ENCODE results near the gene SCAMP2.

The SCAMP2 gene

DNA sequence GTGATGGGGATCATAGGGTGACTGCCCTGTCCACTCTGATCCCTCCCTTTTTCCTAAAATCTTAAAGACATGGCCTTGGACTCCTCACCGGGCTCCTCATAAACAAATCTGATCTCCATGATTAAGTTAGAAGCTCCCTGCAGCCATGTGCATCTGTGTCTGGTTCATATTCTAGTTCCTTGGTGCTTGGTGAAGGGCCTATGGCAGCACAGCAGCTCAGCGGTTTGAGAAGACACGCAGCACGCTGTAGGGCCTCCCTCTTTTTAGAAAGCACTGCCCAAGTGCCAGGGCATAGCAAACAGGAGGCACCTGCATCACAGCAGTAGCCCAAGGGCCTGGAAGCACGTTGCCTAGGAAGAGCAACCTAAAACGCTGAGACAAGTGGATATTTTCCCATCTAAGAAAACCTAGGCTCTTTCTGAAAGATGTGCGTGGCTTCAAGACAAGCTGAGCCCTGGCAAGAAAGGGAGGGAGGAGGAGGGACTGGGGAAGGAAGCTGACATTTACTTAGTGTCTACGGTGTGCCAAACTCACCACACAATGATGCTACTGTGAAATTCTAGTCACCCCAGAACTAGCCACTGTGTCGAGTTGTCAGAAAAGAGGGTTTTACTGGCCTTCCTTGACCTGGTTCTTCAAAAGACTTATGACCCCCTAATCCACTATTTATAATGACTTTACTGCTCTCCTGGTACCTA, 15.3 kb downstream of the SCAMP2 start:
- no peak for DNase-seq

DNA sequence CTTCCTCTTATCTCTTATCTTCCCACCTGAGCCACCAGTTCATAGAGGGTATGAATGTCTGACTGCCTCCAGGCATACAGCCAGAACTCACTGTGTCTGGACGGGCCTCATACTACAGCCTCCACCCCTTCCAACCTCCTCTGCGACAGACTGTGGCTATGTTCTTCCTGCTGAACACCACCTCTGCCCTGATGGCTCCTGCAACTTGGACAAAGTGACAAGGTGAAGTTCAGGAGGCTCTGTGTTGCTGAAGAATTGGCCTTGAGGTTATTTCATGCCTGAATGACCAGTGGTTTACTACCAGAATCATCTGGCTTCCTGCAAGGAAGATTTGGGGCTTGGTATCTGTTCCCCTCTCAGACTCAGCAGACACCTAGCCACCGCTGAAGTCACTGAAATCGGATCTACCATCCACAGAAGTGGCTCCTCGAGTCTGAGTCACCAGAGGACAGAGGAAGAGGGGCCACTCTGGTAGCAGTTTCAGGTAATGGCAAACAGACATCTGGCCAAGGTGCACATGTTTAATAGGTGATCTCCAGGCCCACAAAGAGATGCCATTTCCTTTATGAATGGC, 16.0 kb downstream of the SCAMP2 start:
- DNase-seq = no peak

GRCh38 chr15:74856537-74856936, 16.6 kb downstream of the SCAMP2 start:
- no peak for DNase-seq

GRCh38 chr15:74855857-74856256, 17.3 kb downstream of the SCAMP2 start:
- DNase-seq = no peak

- no peak for DNase-seq
Measured at GRCh38 chr15:74854453-74855022, 18.6 kb downstream of the SCAMP2 start.

DNA sequence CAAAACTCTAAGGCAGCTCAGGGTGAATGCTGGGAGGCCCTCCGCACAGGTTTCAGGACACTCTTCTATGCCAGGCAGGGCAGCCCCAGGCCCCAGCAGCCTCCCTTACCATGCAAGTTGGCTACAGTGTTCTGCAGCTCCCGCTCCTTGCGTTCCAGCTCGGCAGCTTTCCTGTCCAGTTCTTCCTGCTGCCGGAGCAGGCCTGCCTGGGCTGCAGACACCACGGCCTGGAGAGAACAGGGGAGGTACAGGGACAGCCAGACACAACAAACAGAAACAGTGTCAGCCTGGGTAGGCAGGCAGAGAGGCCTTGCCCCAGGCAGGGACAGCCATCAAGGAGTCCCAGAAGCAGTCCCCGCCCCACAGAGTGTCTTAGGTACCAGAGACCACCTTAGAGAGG, 21.2 kb downstream of the SCAMP2 start:
- no peak for DNase-seq

GRCh38 chr15:74850393-74850792, 22.8 kb downstream of the SCAMP2 start:
- no peak for DNase-seq

- no peak for DNase-seq
Measured at GRCh38 chr15:74847432-74847831, 25.7 kb downstream of the SCAMP2 start.

GRCh38 chr15:74845581-74845980, 27.6 kb downstream of the SCAMP2 start:
- no peak for DNase-seq

DNA sequence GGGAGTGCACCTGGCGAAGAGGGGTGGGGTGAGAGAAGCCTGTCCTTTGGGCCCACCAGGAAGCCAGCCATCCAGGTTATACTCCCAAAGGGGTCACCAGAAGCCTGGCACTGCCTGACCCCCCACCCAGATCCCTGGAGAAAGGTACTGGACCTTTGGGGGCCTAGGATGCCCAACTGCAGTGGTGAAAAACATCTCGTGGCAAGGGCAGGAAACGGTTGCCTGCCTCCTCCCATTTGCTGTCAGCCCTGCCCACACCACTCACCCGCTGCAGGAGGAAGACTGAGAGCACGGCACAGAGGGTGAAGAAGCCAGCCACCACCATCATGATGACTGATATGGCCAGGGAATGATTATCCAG, 28.0 kb downstream of the SCAMP2 start:
- DNase-seq = no peak

DNA sequence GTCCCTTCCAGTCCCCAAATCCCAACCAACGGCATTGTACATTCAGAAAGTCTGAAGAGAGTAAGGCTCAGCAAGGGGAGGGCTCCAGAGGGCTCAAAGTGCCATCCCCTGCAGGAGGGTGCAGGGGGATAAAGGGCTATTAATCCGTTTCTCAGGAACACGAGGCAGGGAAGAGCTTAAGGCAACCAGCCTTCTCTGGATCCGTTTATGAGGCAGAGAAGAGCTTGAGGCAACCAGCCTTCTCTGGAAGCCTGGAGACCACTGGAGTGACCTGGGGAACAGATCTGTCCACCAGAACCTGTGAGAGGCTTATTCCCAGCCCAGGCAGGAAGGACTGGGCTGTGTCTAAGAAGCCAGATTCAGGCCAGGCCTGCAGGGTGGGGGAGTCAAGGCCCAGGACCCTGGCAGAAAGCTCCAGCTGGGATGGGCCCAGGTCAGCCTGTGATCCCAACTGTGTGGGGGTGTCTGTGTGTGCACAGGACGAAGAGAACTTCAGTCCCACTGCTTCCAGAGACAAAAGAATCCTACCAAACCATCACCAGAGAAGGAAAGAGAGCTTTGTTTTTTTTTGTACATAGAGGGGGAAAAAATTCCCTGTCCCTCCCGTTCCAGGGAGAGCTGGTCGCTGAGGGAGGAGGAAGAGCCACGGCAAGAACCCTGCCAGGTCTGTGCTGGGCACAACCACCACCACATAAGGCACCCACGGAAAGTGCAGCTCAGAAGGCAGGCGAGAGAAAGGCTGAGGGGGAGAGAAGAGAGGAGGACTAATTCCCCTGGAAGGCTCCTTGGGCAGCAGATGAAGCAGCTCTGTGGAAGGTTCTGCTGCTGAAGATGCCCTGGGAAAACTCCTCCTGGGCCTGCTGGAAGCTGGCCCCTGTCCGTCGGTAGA, 28.6 kb downstream of the SCAMP2 start:
- no peak for DNase-seq

GRCh38 chr15:74843891-74844299, 29.3 kb downstream of the SCAMP2 start:
- no peak for DNase-seq

DNA sequence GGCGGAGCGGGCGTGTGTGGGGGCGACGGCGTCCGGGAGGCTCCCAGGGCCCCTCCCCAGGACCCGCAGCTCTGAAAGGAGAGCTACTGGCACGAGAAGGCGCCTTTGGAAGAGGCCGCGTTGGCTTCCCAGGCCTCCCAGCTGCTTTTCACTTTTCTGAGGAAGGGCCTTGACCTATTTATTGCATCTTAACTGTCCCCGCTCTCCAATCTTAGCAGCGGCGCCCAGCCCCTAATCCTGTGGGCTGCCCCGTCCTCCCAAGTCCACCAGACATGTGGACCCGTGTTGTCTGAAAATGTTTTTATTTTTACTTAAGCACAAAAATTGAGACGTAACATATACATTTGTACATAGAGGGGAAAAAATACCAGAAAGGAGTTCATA, 29.7 kb downstream of the SCAMP2 start:
- no peak for DNase-seq

GRCh38 chr15:74842581-74843444, 30.4 kb downstream of the SCAMP2 start, which contains the start of gene ULK3:
ULK3 (minus strand) TSS chr15:74843156; CDS start chr15:74843105, 51 bp downstream.
- peak; percentile 91 for DNase-seq

- DNase-seq = no peak
Measured at GRCh38 chr15:74841891-74842373, 31.2 kb downstream of the SCAMP2 start.

DNA sequence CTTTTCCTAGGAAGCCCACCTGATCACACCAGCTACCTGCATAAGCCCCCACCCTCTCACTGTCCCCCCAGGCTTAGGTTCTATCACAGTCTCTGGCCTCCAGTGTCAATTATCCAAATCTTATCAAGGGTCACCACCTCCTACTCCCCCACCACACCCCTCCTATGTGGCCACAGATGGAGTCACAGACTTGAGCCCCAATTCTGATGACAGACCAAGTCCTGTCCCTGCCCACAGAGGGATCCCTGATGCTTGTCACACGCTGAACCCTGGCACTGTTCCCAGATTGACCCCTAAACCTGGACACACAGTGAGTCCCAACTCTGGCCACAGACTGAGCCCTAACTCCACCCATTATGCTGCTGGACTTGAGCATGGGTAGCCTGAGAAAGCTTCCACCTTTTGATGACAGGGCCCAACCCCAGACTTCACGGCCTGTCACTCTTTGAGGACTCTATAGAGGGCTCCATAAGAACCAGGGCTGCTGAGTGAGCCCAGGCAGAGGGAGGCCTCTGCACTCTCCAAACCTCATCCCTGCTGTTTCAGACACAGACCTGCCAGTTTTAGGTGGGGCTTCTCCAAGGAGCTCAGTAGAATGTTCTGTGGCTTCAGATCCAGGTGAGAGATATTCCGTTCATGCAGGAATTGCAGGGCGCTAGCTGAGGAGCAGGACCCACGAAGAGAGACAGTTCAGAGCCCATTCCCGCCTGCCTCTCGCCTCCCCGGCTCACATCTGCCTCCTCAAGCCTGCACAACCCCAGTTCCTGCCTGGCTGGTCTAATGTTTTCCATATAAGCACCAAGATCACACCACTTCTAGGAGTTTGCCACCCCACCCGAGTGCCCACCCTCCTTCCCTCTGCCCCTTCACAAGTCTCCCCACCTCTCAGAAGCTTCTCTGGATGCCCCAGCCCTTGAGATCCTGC, 32.1 kb downstream of the SCAMP2 start:
- no peak for DNase-seq

- DNase-seq = peak; percentile 17
Measured at GRCh38 chr15:74839526-74840395, 33.4 kb downstream of the SCAMP2 start.

DNA sequence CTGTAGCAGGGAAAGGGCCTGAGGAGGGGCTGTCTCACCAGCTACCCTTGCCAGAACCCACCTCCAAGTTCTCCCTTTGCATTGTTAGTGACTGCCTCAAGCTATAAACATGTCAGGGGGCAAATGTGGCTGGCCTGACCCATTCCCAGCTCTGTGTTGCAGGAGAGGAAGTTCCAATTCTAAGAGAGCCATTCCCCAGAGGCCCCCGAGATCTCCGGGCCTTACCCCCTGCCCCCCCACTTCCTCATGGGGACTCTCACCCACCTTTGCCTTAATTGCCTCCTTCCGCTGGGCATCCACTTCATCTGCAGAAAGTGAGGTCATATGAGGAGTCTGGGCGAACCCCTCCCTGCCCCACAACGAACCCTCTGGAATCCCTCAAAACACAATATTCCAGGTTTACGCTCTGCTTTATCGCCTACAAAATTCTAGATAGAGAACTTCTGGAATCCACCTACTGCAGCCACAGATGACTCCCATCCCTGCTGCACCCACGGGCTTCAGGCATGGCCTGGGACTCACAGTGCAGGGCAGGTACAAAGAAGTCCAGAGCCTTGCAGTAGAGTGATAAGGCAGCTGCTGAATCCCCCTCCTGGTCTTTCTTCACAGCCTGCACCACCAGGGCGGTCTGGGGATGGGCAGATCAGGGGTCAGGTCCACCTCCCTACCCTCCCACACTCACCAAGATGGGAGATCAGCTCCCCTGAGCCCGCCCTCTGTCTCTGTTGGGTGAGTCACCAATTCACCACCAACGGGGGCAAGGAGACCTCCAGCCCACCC, 34.2 kb downstream of the SCAMP2 start:
- DNase-seq = peak; percentile 7

DNA sequence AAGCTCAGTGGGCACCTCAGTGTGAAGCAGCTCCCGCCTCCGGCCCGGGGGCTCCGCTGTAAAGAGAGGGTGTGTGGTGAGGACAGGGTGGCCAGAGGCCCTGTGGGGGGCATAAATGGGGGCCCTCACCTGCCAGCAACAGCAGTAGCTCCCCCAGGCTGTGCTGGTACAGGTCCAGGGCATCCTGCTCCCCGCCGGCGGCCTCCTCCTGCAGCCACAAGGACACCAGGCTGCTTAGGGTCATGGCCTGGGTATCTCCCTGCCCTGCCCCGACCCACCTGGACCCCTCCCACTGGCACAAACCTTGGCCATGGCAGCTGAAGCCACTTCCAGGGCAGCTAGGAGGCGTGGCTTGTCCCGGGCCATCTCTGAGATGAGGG, 35.0 kb downstream of the SCAMP2 start:
- no peak for DNase-seq
